Right hindlimb (tissue), 1 donor: ENCODE data around the gene SPTBN1.
A peak's percentile ranks its signal among the peaks of the same experiment; 100 is the strongest.
"Not testable (repeated sequence)": the region's sequence is repeated elsewhere in the genome, so short reads cannot be mapped to it uniquely, and the experiment has no call there.

Source experiments
- DNase-seq: peaks from one replicate; pipeline ENCODE4 v3.0.0-alpha.2; 2018

The SPTBN1 gene

DNA sequence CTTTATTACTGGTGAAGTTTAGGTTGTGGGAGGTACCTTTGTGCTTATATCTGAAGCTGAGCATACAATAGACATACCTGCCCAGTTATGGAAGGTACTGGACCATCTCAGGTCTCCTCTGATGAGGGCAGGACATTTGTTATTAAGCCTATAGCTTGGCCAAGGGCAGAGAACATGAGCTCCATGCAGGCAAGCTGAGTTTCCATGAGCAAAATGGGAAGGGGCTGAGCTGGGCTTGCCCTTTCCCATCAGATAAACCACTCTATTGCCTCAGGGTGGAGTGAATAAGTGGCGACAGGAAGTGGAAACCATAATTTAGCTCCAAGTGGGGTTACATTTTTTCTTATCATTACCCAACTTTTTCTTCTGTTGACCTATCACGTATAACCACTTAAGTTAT is 227.5 kb downstream of the SPTBN1 start:
- no peak for DNase-seq

DNA sequence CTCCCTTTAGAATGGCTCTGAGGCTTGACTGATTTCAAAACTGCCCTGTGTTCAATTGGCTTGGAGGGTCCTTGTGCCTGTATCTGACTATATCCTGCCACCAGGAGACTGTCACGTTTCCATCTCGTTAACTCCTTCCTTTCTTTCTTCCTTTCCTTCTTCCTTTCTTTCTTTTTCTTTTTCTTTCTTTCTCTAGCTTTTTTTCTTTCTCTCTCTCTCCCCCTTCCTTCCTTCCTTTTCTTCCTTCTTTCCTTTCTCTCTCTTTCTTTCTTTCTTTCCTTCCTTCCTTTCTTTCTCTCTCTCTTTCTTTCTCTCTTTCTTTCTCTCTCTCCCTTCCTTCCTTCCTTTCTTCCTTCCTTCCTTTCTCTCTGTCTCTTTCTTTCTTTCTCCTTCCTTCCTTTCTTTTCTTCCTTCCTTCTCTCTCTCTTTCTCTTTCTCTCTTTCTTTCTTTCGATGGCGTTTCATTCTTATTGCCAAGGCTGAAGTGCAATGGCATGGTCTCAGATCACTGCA is 229.2 kb downstream of the SPTBN1 start:
- DNase-seq, result no peak

DNA sequence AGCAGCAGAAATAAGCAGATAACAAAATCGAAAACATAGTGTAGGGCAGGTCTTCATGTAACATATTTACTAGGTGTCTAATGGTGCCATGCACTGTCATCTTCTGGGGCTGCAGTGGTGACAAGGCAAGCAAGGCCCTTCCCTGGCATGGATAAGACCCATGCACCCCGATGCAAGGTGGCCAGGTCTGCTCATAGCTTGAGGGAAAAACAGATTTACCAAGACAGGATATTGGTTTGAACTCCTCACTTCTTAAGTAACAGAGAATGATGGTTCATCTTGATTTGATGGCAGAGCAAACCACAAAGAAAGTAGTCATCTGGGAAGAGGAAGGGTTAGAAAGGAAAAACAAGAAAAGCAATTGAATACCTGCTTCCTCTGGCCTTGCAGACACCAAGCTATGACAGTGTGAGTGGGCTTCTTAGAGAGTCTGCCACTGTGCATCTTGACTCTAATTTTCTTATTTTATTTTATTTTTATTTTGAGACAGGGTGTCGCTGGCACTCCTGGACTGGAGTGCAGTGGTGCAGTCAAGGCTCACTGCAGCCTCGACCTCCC is 231.5 kb downstream of the SPTBN1 start:
- DNase-seq, result no peak

DNA sequence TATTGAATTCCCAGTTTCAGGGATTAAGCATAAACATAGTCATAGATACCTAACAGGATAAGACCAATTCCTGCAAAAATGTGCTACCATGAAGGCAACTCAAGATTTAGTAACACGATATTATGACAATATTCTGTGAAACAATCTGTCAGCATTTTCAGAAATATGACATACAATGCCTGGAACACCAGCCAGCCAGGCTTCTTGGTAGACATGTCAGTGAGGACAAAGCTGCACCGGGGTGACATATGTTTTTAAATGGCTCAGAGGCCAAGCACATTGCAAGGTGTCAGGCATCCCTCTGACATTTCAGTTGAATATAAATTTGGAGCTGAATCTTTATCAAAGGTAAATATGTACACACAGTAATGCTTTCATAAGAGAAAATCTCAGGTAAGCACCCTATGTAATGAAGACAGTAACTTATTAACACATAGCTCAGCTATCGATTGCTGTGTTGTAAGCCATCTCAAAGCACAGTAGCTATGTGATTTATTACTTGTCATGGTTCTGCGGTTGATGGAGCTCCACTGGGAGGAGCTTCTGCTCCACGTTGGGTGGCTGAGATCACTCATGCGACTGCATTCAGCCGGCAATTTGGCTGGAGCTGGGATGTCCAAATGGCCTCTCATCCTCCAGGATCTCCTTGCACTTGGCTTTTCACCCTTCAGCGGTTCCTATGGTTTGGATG is 235.5 kb downstream of the SPTBN1 start:
- DNase-seq, result no peak

DNA sequence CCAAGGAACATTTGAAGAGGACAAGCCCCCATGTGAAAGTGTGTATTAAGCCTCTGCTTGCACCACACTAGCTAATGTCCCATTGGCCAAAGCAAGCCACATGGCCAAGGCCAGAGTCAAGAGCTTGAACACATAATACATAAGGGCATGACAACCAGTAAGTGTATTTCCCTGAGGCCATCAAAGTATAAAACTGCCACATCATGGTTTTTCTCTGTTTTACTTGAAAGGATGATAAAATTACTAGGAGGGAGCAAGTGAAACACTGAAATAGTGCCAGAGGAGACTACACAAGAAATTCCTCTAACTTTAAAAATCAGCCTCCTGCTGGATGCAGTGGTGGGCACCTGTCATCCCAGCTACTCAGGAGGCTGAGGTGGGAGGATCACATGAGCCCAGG is 236.4 kb downstream of the SPTBN1 start:
- no peak for DNase-seq

DNA sequence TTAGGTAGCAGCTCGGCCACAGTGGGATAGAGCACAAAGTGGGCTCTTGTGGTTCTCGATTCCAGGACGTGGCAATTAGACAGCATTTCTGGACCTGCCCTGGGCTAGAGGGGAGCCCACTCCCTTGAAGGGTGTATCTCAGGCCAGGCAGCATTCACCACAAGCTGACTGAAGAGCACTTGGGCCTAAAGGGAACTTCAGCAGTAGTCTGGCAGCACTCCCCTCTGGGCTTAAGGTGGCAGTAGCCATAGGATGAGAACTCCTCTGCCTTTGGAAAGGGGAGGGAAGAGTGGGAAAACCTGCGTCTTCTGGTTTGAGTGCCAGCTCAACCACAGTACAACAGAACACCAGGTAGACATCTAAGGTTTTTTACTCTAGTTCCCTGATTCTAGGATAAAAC is 239.3 kb downstream of the SPTBN1 start:
- DNase-seq, result no peak

DNA sequence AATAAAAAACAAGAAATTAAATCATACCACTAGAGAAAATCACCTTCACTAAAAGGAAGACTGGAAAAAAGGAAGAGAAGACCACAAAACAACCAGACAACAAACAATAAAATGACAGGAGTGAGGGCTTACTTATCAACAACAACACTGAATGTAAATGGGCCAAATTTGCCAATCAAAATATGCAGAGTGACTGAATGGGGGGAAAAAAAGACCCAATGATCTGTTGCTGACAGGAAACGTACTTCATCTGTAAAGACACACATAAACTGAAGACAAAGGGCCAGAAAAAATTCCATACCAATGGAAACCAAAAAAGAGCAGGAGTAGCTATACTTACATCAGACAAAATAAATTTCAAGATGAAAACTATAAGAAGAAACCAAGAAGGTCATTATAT is 241.8 kb downstream of the SPTBN1 start:
- no peak for DNase-seq

DNA sequence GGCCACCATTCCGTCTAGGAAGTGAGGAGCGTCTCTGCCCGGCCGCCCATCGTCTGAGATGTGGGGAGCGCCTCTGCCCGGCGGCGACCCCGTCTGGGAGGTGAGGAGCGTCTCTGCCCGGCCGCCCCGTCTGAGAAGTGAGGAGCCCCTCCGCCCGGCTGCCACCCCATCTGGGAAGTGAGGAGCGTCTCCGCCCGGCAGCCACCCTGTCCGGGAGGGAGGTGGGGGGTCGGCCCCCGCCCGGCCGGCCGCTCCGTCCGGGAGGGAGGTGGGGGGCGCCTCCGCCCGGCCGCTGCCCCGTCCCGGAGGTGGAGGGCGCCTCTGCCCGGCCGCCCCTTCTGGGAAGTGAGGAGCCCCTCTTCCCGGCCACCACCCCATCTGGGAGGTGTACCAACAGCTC is 242.8 kb downstream of the SPTBN1 start:
- not testable (repeated sequence) for DNase-seq

DNA sequence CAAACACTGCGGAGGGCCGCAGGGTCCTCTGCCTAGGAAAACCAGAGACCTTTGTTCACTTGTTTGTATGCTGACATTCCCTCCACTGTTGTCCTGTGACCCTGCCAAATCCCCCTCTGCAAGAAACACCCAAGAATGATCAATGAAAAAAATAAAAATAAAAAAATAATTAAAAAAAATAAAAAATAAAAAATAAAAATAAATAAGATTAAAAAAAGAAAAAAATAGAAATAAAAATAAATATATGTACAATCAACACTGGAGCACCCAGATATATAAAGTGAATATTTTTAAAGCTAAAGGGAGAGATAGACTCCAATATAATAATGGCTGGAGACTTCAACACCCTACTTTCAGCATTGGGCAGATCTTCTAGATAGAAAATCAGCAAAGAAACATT is 243.5 kb downstream of the SPTBN1 start:
- DNase-seq, result no peak

DNA sequence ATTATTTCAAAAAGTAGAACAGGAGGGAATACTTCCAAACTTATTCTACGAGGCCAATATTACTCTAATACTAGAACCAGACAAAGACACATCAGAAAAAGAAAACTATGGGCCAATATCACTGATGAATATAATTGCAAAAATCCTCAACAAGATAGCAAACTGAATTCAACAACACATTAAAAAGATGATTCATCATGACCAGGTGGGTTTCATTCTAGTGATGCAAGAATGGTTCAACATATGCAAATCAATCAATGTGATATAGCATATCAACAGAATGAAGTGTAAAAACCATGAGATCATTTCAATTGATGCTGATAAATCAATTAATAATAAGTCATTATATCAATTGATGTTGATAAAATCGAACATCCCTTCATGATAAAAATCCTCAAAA is 244.9 kb downstream of the SPTBN1 start:
- no peak for DNase-seq

DNA sequence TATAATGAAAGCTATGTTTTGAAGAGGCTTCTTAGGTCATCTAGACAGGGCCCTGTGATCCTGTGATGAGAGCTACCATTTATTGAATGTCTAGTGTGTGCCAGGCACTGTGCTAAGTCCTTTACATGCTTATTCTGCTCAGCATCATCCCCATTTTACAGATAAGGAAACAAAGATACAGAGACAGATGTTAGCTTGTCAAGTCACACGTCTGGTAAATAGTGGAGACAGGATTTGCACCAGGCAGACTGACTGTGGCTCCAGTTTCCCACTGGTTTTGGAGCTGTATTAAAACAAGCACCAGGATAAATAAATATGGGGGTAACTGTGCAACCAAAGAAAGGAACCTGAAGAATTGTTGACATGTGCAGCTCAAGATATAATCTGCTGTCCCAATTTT is 248.1 kb downstream of the SPTBN1 start:
- no peak for DNase-seq

DNA sequence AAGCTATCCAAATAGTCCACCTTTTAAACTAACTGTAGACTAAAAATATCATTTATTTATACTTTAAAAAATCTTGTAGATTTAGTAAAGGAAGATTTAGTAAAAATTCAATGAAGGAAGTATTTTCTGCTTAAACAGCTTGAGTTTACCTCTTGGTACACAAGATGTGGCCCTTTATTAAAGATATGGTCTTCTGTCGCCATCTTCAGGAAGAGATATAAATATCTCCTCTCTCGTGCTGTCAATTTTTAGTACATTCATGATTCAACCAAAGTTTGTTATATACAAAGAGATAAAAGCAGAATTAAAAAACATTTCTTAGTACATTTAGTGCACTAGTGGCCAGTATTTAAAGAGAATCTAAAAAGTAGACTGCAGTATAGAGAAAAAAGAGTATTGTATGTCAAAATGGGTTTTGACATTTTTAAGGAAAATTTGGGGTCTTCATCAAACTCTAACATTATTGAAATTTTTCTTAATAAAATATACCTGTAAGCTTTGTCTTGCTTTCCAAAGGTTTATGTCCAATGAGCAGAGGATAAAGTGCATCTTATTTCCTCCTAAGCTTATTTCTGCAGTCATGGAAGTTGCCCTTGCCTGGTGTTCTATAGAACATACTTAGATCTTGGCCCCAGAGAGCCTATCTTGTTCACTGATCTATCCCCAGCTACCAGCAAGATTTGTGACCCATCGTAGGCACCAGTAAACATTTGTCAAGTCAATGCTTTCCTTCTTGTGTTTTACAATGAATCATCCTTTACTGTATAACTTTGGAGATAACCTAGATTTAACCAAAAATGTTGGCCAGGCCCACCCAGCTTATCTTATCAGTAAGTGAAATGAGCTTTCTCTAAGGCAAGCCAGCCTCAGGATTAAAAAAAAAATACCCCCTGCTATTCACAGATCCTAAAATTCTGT is 248.8 kb downstream of the SPTBN1 start:
- no peak for DNase-seq

DNA sequence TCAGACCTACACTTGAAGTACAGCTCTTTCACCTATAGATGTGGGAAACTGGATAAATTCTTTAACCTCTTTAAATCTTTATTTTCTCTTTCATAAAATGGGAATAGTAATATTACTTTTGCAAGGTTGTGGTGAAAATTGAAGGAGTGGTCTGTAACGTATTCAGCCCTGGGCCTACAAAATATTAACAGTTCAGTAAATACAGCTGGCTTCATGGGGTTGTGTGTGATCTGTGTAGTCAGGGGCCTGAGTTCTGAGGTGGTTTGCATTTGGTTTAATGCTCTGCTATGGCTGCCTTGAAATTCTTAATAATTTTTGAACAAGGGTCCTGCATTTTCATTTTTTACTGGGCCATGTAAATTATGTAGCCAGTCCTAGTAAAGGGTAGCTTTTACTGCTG is 250.5 kb downstream of the SPTBN1 start:
- DNase-seq, result no peak

DNA sequence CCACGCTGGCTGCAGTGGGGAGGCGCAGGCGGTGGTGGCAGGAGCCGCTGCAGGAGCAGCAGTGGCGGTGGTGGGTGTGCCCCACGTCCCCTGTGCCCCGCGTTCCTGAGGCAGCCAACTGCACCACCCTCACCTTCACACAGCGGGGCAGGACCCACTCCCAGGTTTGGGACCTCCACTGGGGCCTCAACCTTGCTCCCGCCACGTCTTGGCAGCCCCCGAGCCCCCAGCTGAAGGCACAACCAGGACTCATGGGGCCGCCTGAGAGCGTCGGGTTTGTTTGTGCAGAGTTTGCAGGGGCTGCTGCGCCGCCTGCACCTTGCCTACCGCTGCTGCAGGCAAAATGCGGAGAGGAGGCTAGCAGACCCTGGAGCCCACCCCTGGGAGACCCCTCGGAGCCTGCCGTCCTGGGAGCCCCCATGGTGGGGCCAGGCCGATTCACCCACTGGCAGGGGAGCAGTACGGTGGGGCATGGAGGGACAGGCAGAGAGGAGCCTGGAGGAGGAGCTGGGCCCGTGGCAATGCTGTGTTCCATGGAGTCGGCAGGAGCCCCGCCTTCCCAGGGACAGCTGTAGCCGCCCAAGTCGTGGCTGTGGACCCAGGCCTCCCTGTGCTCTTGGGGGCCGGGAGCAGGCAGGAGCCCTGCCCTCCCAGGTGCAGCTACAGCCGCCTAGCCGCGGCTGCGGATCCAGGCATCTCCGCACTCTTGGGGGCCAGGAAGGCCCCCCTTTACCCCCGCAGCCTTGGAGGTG is 252.6 kb downstream of the SPTBN1 start:
- DNase-seq, result peak; percentile 69

DNA sequence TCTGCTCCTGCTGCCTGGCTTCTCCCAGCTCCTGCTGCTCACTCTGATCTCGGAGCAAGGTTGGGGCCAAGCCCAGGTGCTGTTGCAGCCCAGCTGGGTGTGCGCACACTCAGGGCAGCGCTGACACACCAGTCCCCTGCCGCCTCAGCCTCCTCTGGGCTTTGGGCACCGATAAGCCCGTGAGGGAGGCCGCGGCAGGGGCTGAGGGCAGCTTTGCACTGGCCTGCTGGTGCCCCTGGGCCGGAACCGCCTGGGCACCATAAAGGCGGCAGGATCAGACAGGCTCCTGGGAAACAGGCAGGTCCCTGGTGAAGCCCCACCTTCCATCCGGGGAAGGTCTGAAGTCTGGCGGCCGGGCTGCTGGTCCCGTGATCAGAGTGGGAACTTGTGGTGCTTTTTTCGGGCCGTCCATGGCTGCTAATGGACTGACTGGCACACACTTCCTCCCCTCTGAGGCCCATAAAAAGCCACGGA is 253.2 kb downstream of the SPTBN1 start:
- no peak for DNase-seq

DNA sequence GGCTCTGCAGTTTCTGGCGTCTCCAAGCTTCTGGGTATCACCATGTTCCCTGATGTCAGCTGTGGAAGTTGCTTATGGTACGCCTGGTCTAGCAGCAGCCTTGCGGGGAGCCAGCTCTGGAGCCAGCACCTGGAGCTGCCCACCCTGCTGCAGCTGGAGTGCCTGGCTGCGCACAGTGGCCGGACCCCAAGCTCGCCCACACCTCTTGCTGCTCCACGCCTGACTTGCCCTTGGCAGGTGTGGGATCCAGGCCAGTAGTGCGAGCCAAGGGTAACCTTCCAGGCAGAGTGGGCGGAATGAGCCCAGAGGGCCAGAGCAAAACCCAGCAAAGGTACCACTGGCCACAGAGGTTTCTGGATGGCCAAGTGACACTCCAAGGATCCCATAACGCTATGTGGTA is 254.1 kb downstream of the SPTBN1 start:
- DNase-seq, result no peak

DNA sequence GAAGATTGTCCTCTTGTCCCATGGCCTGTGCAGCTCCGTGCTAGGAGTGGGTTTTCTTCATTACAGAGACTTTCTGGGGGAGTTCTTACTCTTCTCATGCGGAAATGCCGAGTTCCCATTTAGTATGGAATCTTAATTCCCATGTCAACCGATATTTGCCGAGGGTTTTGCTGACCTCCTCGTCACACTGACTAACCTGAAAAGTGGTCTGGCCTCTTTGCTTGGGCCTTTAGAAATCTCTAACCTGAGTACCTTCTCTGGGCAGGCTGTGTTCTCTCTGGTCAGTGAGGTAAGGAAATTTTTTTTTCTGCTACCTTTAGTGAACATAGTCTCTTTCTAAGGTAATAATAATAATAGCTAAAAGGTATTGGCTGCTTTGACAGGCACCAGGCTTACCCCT is 256.4 kb downstream of the SPTBN1 start:
- no peak for DNase-seq

DNA sequence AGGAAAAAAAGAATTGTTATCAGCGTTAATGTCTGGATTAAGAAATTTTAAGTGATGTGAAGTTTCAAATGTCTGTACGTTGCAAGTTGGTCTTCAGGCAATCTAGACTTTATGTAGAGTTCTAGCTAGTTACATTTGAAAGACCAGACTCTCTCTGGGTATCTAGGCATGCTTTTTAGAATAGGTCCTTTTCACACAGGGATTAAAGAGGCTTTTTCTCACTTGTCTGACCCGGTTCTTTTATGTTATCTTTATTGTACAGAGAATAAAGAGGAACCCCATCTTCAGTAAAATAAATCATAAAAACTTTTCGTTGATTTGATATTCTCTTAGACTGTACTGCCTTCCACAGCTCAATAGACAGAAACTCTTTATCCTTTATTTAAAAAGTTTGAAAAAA is 258.9 kb downstream of the SPTBN1 start:
- no peak for DNase-seq

DNA sequence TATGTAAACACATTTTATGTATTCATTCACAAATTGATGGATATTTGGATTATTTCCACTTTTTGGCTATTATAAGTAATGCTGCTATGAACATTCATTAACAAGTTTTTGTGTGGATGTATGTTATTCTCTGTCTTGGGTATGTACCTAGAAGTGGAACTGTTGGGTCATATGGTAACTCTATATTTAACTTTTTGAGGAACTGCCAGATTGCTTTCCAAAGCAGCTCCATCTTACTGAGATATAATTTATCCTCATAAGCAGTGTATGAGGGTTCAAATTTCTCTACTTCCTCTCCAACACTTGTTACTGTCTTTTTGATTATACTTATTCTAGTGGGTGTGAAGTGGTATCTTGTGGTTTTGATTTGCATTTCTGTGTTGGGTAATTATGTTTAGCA is 260.2 kb downstream of the SPTBN1 start:
- DNase-seq, result no peak

DNA sequence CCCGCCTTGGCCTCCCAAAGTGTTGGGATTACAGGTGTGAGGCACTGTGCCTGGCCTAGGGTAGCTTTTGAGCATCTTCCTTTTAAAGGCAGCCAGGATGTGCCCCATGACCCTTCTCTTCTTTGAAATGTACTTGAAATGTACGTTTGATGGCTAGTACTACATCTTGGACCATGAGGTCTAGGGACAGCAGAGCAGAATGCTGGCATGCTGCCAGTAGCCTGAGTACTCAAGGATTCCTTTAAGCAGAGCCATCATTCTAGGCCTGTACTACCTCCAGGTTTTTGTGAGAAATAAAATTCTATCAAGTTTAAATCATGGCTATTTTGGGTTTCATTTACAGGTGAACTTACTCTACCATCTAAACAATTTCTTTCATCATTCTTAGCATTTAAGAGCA is 264.4 kb downstream of the SPTBN1 start:
- no peak for DNase-seq
